ENCODE results near the gene AGXT.

DNA sequence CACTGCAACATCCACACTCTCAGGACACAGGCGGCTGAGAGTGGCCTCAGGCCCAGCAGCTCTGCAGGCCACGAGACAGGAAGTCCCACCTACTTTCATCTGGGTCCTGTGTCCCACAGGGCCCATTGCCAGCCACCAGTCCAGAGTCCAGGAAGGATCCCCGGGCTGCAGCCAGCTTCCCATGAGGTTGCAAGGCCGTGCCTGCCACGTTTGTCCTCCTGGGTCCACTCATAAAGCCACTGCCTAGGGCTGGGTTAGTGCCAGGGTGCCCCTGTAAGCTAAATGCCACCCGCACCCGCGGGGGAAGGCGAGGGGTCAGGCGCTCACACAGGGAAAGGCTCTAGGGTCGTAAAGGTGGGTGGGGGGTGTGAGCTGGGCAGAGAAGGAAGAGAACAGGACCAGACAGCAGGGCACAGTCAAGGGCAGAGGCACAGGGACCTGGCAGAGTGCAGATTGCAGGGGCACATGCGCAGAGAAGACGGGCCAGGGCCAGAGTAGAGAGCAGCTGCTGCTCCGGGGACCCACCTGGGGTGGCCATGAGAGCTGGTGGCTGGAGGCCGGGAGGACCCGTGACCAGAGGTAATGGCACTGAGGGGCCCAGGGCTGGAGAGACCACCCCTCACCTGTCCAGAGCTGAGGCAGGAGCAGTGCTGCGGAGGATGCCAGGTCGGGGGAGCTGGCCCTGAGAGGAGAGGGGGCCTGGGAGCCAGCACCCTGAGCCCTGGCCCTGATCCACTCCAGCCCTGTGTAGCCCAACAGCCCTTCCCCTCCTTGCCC lies 8.0 kb downstream of the AGXT start:
- no peak for TF ChIP-seq POLR2AphosphoS5 (IDR thresholded peaks at IDR 0.05; ENCODE audit: borderline replicate concordance, low read depth, low read length)
- no peak for TF ChIP-seq EZH2 (IDR thresholded peaks at IDR 0.05)
